Parathyroid adenoma (tissue), 2 donors: ENCODE results near the gene TECR.
"Not testable (repeated sequence)": the region's sequence is repeated elsewhere in the genome, so short reads cannot be mapped to it uniquely, and the experiment has no call there.

Source experiments
- H2AFZ ChIP-seq: fragments of 300-600 bp; sonication (generic); one replicate; pipeline ENCODE4 v1.7.0; 2017; ENCODE audit warnings: antibody characterized with exemption, mild to moderate bottlenecking
- H3K27ac ChIP-seq: fragments of 300-600 bp; sonication (generic); one replicate; pipeline ENCODE4 v1.7.0; 2017
- H3K27me3 ChIP-seq: fragments of 300-600 bp; sonication (generic); one replicate; pipeline ENCODE4 v1.7.0; 2017; ENCODE audit warnings: low read length; ENCODE audit not compliant: control insufficient read depth, insufficient read depth
- H3K36me3 ChIP-seq: fragments of 300-600 bp; sonication (generic); one replicate; pipeline ENCODE4 v1.7.0; 2017; ENCODE audit warnings: low read length; ENCODE audit not compliant: control insufficient read depth, insufficient read depth
- H3K4me1 ChIP-seq: fragments of 300-600 bp; sonication (generic); one replicate; pipeline ENCODE4 v1.7.0; 2017; ENCODE audit warnings: control low read depth
- H3K4me2 ChIP-seq: fragments of 300-600 bp; sonication (generic); one replicate; pipeline ENCODE4 v1.7.0; 2017; ENCODE audit warnings: low read length
- H3K4me3 ChIP-seq: fragments of 300-600 bp; sonication (generic); one replicate; pipeline ENCODE4 v1.7.0; 2017; ENCODE audit warnings: low read depth, low read length
- H3K79me2 ChIP-seq: fragments of 300-600 bp; sonication (generic); one replicate; pipeline ENCODE4 v1.7.0; 2017; ENCODE audit warnings: control low read depth
- H3K9ac ChIP-seq: fragments of 300-600 bp; sonication (generic); one replicate; pipeline ENCODE4 v1.7.0; 2017; ENCODE audit warnings: mild to moderate bottlenecking
- H3K9me3 ChIP-seq: fragments of 300-600 bp; sonication (generic); one replicate; pipeline ENCODE4 v1.7.0; 2017; ENCODE audit warnings: low read length; ENCODE audit not compliant: control insufficient read depth
- CTCF ChIP-seq: fragments of 300-600 bp; sonication (generic); IDR thresholded peaks from one replicate; pipeline ENCODE4 v1.7.0; 2017; ENCODE audit warnings: antibody characterized with exemption, mild to moderate bottlenecking
- donor health status: primary hyperparathyroidism.

Gene TECR

GRCh38 chr19:14603990-14604387, 74.6 kb downstream of the TECR start:
- no peaks in the 10 kb centered on the region for H3K9me3 ChIP-seq
- no peak overlapping the region for H3K4me3 ChIP-seq
- no peaks in the 10 kb centered on the region for H3K36me3 ChIP-seq
- no peaks in the 10 kb centered on the region for H3K27me3 ChIP-seq
- H3K27ac ChIP-seq: no peak overlapping the region
- no peak for TF ChIP-seq CTCF
- H3K4me2 ChIP-seq: no peak overlapping the region
- no peaks in the 10 kb centered on the region for H3K4me1 ChIP-seq
- H3K79me2 ChIP-seq: no peaks in the 10 kb centered on the region
- no peak overlapping the region for H3K9ac ChIP-seq
- H2AFZ ChIP-seq: no peak overlapping the region

DNA sequence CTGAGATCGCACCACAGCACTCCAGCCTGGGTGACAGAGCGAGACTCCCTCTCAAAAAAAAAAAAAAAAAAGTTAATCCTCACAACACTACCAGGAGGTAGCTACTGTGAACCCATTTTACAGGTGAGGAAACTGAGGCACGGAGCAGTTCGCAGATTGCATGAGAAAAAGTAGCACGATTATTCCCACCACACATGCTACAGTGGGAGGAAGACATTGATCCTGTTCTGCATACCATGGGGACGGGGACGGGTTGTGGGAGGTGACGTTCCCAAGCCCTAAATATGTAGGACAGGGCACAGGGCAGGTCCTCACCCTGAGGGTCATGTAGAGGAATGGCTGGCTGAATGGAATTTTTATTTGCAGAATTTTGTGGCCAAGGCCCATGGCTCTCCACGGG, 77.2 kb downstream of the TECR start:
- no peak for TF ChIP-seq CTCF
- H3K79me2 ChIP-seq: no peaks in the 10 kb centered on the region
- H3K4me1 ChIP-seq: no peaks in the 10 kb centered on the region
- no peaks in the 10 kb centered on the region for H3K36me3 ChIP-seq
- no peaks in the 10 kb centered on the region for H3K27me3 ChIP-seq
- H3K9me3 ChIP-seq: no peaks in the 10 kb centered on the region
- no peak overlapping the region for H2AFZ ChIP-seq
- no peak overlapping the region for H3K9ac ChIP-seq
- H3K27ac ChIP-seq: no peak overlapping the region
- no peak overlapping the region for H3K4me2 ChIP-seq
- no peak overlapping the region for H3K4me3 ChIP-seq

DNA sequence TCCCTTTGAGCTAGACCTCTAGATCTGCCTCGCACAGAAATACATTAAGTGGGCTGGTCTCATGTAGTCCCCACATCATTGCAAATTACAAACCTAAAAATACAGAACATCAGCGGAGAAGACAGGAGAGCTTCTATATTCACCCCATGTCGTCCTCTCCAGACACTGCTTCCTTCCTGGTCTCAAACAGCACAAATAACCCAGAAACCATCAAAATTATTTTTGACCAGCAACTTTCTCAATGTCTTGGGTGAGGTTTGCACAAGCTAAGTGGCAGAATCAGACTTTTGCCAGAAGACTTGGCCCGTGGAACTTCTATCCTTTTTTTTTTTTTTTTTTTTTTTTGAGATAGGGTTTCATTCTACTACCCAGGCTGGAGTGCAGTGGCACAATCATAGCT, 81.7 kb downstream of the TECR start:
- no peaks in the 10 kb centered on the region for H3K36me3 ChIP-seq
- H3K4me2 ChIP-seq: no peak overlapping the region
- H3K4me1 ChIP-seq: no peaks in the 10 kb centered on the region
- no peak for TF ChIP-seq CTCF
- H3K4me3 ChIP-seq: no peak overlapping the region
- no peak overlapping the region for H2AFZ ChIP-seq
- H3K27ac ChIP-seq: no peak overlapping the region
- no peaks in the 10 kb centered on the region for H3K9me3 ChIP-seq
- H3K79me2 ChIP-seq: no peaks in the 10 kb centered on the region
- no peaks in the 10 kb centered on the region for H3K27me3 ChIP-seq
- H3K9ac ChIP-seq: no peak overlapping the region

DNA sequence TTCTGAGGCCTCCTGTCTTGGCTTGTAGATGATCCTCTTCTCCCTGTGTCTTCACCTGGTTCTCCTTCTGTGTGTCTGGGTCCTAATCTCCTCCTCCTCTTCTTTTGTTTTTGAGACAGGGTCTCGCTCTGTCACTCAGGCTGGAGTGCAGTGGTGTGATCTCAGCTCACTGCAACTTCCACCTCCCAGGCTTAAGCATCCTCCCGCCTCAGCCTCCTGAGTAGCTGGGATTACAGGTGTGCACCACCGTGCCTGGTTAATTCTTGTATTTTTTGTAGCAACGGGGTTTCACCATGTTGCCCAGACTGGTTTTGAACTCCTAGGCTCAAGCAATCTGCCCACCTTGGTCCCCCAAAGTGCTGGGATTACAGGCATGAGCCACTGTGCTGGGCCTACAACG, 82.8 kb downstream of the TECR start:
- not testable (repeated sequence) for H2AFZ ChIP-seq, H3K27ac ChIP-seq, H3K4me3 ChIP-seq

GRCh38 chr19:14612657-14613056, 83.3 kb downstream of the TECR start:
- H3K27ac ChIP-seq: no peak overlapping the region
- H3K9me3 ChIP-seq: no peaks in the 10 kb centered on the region
- no peak overlapping the region for H2AFZ ChIP-seq
- H3K4me1 ChIP-seq: no peaks in the 10 kb centered on the region
- H3K36me3 ChIP-seq: no peaks in the 10 kb centered on the region
- no peak overlapping the region for H3K4me3 ChIP-seq
- H3K27me3 ChIP-seq: no peaks in the 10 kb centered on the region
- no peak overlapping the region for H3K9ac ChIP-seq
- no peak for TF ChIP-seq CTCF
- H3K79me2 ChIP-seq: no peaks in the 10 kb centered on the region
- no peak overlapping the region for H3K4me2 ChIP-seq

More for the DNA sequence above, 82.8 kb downstream of the TECR start:
- H3K27me3 ChIP-seq, H3K4me1 ChIP-seq, H3K79me2 ChIP-seq, H3K36me3 ChIP-seq, H3K9ac ChIP-seq, H3K4me2 ChIP-seq, H3K9me3 ChIP-seq: not testable (repeated sequence)

- not testable (repeated sequence) for H3K79me2 ChIP-seq, H3K36me3 ChIP-seq, H3K9ac ChIP-seq, H3K27ac ChIP-seq, H3K9me3 ChIP-seq, H2AFZ ChIP-seq, H3K4me1 ChIP-seq, H3K27me3 ChIP-seq, H3K4me2 ChIP-seq, H3K4me3 ChIP-seq
Observed at GRCh38 chr19:14613399-14614098, 84.2 kb downstream of the TECR start.
